ENCODE data around the gene RTN3. TPM values are rescaled to one million over a fixed set of nuclear protein-coding genes. Genes with fewer than 3 reads are reported as not detected.

The RTN3 gene
- total RNA-seq, 6 donors from 2014 or later = 41.9 to 153 (median 113) TPM

- DNase-seq (no peak), ATAC-seq (ENCODE audit: low FRiP score in 2 of 2) (no peak)
- WGBS, 2 donors = 87% methylated on average over 5 of the region's 5 CpGs
- H3K36me3 ChIP-seq = peaks cover 0 to 56% (median 18%) of the 10 kb centered on the region in 4 donors
- no peak for TF ChIP-seq POLR2A (IDR thresholded peaks at IDR 0.05)
- TF ChIP-seq EP300 (IDR thresholded peaks at IDR 0.05) = no peak
- no peak for TF ChIP-seq POLR2AphosphoS5 (IDR thresholded peaks at IDR 0.05)
- no peak for TF ChIP-seq CTCF (IDR thresholded peaks at IDR 0.05)
- H3K4me1 ChIP-seq = peaks cover 0 to 11% (median 1%) of the 10 kb centered on the region in 4 donors
- no peak overlapping the region for H3K27ac ChIP-seq
- H3K9me3 ChIP-seq = no peaks in the 10 kb centered on the region
- no peaks in the 10 kb centered on the region for H3K27me3 ChIP-seq
- H3K4me3 ChIP-seq = no peak overlapping the region
These were observed 79.3 kb downstream of the RTN3 start for GRCh38 chr11:63760487-63761079.

GRCh38 chr11:63761188-63761587 is 79.9 kb downstream of the RTN3 start:
- ATAC-seq (ENCODE audit: low FRiP score in 2 of 2) = no peak
- Histone ChIP-seq H3K27ac (no peak overlapping the region), H3K27me3 (no peaks in the 10 kb centered on the region), H3K4me1 (peaks cover 0 to 16% (median 1%) of the 10 kb centered on the region in 4 donors), H3K36me3 (peaks cover 0 to 52% (median 15%) of the 10 kb centered on the region in 4 donors), H3K9me3 (no peaks in the 10 kb centered on the region), H3K4me3 (no peak overlapping the region)
- WGBS, 2 donors = 86 to 87% methylated on average over 8 to 9 of the region's 10 CpGs
- peak in 1 of 2 donors; percentile 46 for DNase-seq
- TF ChIP-seq CTCF (IDR thresholded peaks at IDR 0.05) = no peak
- no peak for TF ChIP-seq POLR2A (IDR thresholded peaks at IDR 0.05)
- no peak for TF ChIP-seq POLR2AphosphoS5 (IDR thresholded peaks at IDR 0.05)
- TF ChIP-seq EP300 (IDR thresholded peaks at IDR 0.05) = no peak

- peak in 1 of 2 donors; percentile 4 for ATAC-seq (ENCODE audit: low FRiP score in 2 of 2)
- H3K27ac ChIP-seq = no peak overlapping the region
- peaks cover 0 to 43% (median 13%) of the 10 kb centered on the region in 4 donors for H3K36me3 ChIP-seq
- H3K9me3 ChIP-seq = no peaks in the 10 kb centered on the region
- TF ChIP-seq CTCF (IDR thresholded peaks at IDR 0.05) (no peak), EP300 (IDR thresholded peaks at IDR 0.05) (no peak), POLR2A (IDR thresholded peaks at IDR 0.05) (no peak), POLR2AphosphoS5 (IDR thresholded peaks at IDR 0.05) (no peak)
- WGBS, 2 donors = 80 to 83% methylated on average over 34 of the region's 34 CpGs
- DNase-seq = peak in 1 of 2 donors; percentile 45
- H3K4me3 ChIP-seq = peak overlapping the region in 2 of 4 donors; percentile 29 to 45
- H3K27me3 ChIP-seq = no peaks in the 10 kb centered on the region
- H3K4me1 ChIP-seq = peaks cover 5 to 25% (median 7%) of the 10 kb centered on the region in 4 donors
These were observed 80.8 kb downstream of the RTN3 start for GRCh38 chr11:63761931-63762653.

- H3K4me1 ChIP-seq = peaks cover 7 to 33% (median 10%) of the 10 kb centered on the region in 4 donors
- no peaks in the 10 kb centered on the region for H3K27me3 ChIP-seq
- H3K27ac ChIP-seq = peak overlapping the region in 1 of 4 donors; percentile 38
- H3K4me3 ChIP-seq = peak overlapping the region in 3 of 4 donors; percentile 29 to 45 (median 36)
- ATAC-seq (ENCODE audit: low FRiP score in 2 of 2) = peak in 1 of 2 donors; percentile 72
- TF ChIP-seq POLR2A (IDR thresholded peaks at IDR 0.05) = no peak
- TF ChIP-seq CTCF (IDR thresholded peaks at IDR 0.05) = no peak
- TF ChIP-seq EP300 (IDR thresholded peaks at IDR 0.05) = no peak
- TF ChIP-seq POLR2AphosphoS5 (IDR thresholded peaks at IDR 0.05) = no peak
- H3K36me3 ChIP-seq = peaks cover 0 to 35% (median 10%) of the 10 kb centered on the region in 4 donors
- WGBS, 2 donors = 54 to 90% methylated on average over 12 to 34 of the region's 96 CpGs
- peak in 1 of 2 donors; percentile 88 for DNase-seq
- H3K9me3 ChIP-seq = no peaks in the 10 kb centered on the region
These were observed 81.6 kb downstream of the RTN3 start for GRCh38 chr11:63762654-63763495.

All from upper lobe of left lung (tissue), 6 donors.